ENCODE measurements around the gene MCAT.

MCAT gene

GRCh38 chr22:43090130-43090789, 52.9 kb downstream of the MCAT start:
- DNase-seq (ENCODE audit: low spot score), result no peak

GRCh38 chr22:43088984-43089717, 54.0 kb downstream of the MCAT start, which contains the start of gene TTLL1:
Gene TTLL1, minus strand, starts transcription at chr22:43089391. Its CDS starts 13,805 bp downstream, at chr22:43075586.
- DNase-seq (ENCODE audit: low spot score), result peak; percentile 99

- DNase-seq (ENCODE audit: low spot score), result no peak
Observed at GRCh38 chr22:43088627-43088983, 54.6 kb downstream of the MCAT start.

- DNase-seq (ENCODE audit: low spot score), result no peak
Observed at GRCh38 chr22:43085658-43086606, 57.3 kb downstream of the MCAT start.
